GM18858 (cell line): ENCODE measurements around the gene IVD.

Source experiments
- ATAC-seq: cut with Tn5 transposase; IDR thresholded peaks from one replicate; pipeline ENCODE4 v1.9.1; 2021; ENCODE audit not compliant: unreplicated experiment

IVD gene

GRCh38 chr15:40436892-40437751, 31.5 kb downstream of the IVD start:
- no peak for ATAC-seq

GRCh38 chr15:40437752-40438687, 32.4 kb downstream of the IVD start:
- no peak for ATAC-seq

- ATAC-seq, result no peak
These were observed 33.1 kb downstream of the IVD start for GRCh38 chr15:40438712-40439111.

- ATAC-seq, result no peak
These were observed 33.9 kb downstream of the IVD start for GRCh38 chr15:40439461-40439959.

GRCh38 chr15:40439960-40440742, 34.6 kb downstream of the IVD start:
- no peak for ATAC-seq

- ATAC-seq, result peak; percentile 86
These were observed 35.4 kb downstream of the IVD start, which contains the start of gene BAHD1 for GRCh38 chr15:40440743-40441564. Gene BAHD1, plus strand, starts transcription at chr15:40440953. Its CDS starts 17,512 bp downstream, at chr15:40458465.

GRCh38 chr15:40441565-40442531, 36.3 kb downstream of the IVD start:
- no peak for ATAC-seq

- ATAC-seq, result no peak
These were observed 37.7 kb downstream of the IVD start for GRCh38 chr15:40443255-40443654.

- no peak for ATAC-seq
These were observed 38.3 kb downstream of the IVD start for GRCh38 chr15:40443846-40444245.

GRCh38 chr15:40444736-40445135, 39.1 kb downstream of the IVD start:
- ATAC-seq, result no peak

- ATAC-seq, result no peak
These were observed 39.9 kb downstream of the IVD start for GRCh38 chr15:40445421-40445922.

- ATAC-seq, result no peak
These were observed 40.5 kb downstream of the IVD start for GRCh38 chr15:40446144-40446543.

GRCh38 chr15:40448354-40448753, 42.8 kb downstream of the IVD start:
- no peak for ATAC-seq

GRCh38 chr15:40449275-40449674, 43.7 kb downstream of the IVD start:
- no peak for ATAC-seq

GRCh38 chr15:40450047-40450446, 44.5 kb downstream of the IVD start:
- ATAC-seq, result no peak

- no peak for ATAC-seq
These were observed 46.0 kb downstream of the IVD start for GRCh38 chr15:40451527-40452158.

- no peak for ATAC-seq
These were observed 46.9 kb downstream of the IVD start for GRCh38 chr15:40452296-40453090.
